ENCODE data around the gene PXYLP1. TPM values are rescaled to one million over a fixed set of nuclear protein-coding genes. Genes with fewer than 3 reads are reported as not detected.
A peak's percentile ranks its signal among the peaks of the same experiment; 100 is the strongest.

Gene PXYLP1
- total and polyA plus RNA-seq, 9 of the 15 experiments (the other 6 are each of a cell fraction or from before 2014, with no cell fraction given): 0.80 to 2.9 (median 1.3) TPM

- TF ChIP-seq ATF2 (CRISPR knock-in tag; IDR thresholded peaks at IDR 0.05) (no peak), RFX1 (IDR thresholded peaks at IDR 0.05) (no peak), IRF2 (CRISPR knock-in tag; IDR thresholded peaks at IDR 0.05) (no peak), VEZF1 (CRISPR knock-in tag; IDR thresholded peaks at IDR 0.05) (peak; percentile 78), ILK (tag; IDR thresholded peaks at IDR 0.05; ENCODE audit: borderline replicate concordance, low read depth) (no peak), HMG20B (CRISPR knock-in tag; IDR thresholded peaks at IDR 0.05) (no peak), ZNF592 (IDR thresholded peaks at IDR 0.05) (peak; percentile 70; the same call in 1 of the 2 replicates), TRIM24 (IDR thresholded peaks at IDR 0.05) (no peak), HNRNPL (IDR thresholded peaks at IDR 0.05; ENCODE audit: low read depth, low read length) (peak; percentile 65; the same call in 1 of the 2 replicates), RBBP5 (IDR thresholded peaks at IDR 0.05; ENCODE audit: borderline replicate concordance, insufficient read depth, low read length, poor library complexity, severe bottlenecking) (peak; percentile 47), KLF1 (tag; IDR thresholded peaks at IDR 0.05) (no peak), HDAC1 (IDR thresholded peaks at IDR 0.05) (0 out of 4 replicates have a peak, but pooled peaks of 1 of the 2 experiments have one; percentile 12), SETDB1 (IDR thresholded peaks at IDR 0.05; ENCODE audit: low read length) (no peak), SNIP1 (IDR thresholded peaks at IDR 0.05; ENCODE audit: low read depth) (no peak), TAF7 (tag; IDR thresholded peaks at IDR 0.05) (peak; percentile 46; the same call in 1 of the 2 replicates), PRMT5 (CRISPR knock-in tag; IDR thresholded peaks at IDR 0.05) (no peak), MEF2D (tag; conservative IDR thresholded peaks at IDR 0.05; ENCODE audit: low read depth) (no peak)
- TF ChIP-seq, protein P1, sequence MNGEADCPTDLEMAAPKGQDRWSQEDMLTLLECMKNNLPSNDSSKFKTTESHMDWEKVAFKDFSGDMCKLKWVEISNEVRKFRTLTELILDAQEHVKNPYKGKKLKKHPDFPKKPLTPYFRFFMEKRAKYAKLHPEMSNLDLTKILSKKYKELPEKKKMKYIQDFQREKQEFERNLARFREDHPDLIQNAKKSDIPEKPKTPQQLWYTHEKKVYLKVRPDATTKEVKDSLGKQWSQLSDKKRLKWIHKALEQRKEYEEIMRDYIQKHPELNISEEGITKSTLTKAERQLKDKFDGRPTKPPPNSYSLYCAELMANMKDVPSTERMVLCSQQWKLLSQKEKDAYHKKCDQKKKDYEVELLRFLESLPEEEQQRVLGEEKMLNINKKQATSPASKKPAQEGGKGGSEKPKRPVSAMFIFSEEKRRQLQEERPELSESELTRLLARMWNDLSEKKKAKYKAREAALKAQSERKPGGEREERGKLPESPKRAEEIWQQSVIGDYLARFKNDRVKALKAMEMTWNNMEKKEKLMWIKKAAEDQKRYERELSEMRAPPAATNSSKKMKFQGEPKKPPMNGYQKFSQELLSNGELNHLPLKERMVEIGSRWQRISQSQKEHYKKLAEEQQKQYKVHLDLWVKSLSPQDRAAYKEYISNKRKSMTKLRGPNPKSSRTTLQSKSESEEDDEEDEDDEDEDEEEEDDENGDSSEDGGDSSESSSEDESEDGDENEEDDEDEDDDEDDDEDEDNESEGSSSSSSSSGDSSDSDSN (IDR thresholded peaks at IDR 0.05; ENCODE audit: borderline replicate concordance in 1 of 2, low read depth in 2 of 2, low read length in 2 of 2): peak; percentile 30 to 84; a peak in 2 of 4 replicates
These were observed at the start of gene PXYLP1 (continued) for GRCh38 chr3:141231101-141231951.

All from K562 (cell line).